GM21447 (cell line): Measurements from ENCODE around the gene EIF2AK2.

Experiments used
- ATAC-seq: cut with Tn5 transposase; IDR thresholded peaks from one replicate; pipeline ENCODE4 v1.9.1; 2021; ENCODE audit not compliant: unreplicated experiment

The EIF2AK2 gene

DNA sequence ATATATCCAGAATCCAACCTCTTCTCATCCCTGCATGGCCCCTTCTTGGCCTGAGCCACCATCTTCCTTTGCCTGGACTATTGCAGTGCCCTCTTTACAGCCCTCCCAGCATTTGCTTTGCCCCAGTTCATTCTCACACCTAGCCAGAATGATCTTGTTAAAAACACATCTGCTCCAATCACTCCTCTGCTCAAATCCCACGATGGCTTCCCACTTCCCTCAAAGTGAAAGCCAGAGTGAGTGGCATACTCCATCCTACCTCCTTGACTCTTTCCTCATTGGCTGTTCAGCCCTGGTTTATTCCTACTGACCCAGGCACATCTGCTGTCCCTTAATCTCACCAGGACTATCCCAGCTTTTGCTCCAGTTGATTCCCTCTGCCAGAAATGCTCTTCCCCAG, 17.0 kb upstream of the EIF2AK2 start:
- ATAC-seq: no peak

DNA sequence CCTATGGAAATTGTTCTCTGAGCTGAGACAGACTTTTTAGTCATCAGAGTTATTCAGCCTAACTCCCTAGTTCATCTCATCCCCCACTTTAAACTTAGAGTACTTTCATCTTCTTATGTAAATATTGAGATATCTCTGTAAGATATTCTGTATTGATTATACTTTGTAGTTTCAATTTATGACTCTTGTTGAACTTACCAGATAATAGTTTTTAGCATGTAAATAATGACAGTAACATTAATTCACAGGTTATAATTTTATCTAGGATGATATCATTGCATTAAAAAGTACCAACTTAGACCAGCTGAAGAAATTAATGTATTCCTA, 14.8 kb upstream of the EIF2AK2 start:
- no peak for ATAC-seq

DNA sequence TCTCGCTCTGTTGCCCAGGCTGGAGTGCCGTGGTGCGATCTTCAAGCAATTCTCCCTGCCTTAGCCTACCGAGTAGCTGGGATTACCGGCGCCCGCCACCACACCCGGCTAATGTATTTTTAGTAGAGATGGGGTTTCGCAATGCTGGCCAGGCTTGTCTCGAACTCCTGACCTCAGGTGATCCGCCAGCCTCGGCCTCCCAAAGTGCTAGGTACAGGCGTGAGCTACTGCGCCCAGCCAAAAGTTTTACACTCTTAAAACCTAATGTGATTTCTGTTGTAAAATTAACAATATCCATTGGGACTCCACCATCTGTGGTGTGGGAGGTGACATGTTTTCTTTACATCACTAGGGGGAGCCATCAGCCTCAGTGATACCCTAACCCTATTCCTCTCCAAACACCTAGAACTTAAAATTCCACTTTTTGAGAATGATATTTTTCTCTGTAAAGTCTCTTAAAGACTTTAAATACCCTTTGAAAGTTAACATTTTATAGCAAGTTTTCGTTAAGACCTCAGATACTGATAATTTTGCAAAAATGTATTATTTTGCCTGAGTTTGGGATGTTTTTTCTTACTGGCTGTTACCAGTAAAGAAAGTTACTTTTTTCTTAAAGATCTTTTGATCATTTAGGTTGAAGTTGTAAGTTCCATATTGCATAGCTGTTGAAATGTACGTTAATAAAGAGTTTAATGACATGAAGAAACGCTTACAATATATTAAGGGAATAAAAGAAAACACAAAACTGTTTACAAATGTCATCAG, 11.6 kb upstream of the EIF2AK2 start:
- ATAC-seq: no peak

DNA sequence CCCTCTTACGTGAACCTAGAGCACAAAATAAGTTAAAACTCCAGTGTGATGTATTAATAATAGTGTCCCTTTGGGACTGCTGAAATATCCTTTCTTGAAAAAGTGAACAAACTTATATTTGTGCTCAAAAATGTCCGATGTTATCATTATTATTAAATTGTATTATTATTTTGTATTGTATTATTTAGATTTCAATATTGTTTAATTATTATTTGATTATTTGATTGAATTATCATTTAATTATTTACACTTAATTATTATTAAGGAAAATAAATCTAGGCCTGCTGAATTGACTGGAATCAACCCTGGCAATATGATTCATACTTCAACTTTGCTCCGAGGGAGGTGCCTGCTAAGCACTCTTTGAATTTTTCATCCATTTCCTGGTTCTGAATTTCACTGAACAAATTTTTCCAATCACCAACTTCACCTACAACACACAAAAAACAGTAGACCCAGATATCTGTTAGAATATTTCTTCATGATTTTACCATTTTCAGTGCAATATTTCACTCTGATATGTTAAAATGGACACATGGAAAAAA, 10.9 kb upstream of the EIF2AK2 start:
- ATAC-seq: no peak

DNA sequence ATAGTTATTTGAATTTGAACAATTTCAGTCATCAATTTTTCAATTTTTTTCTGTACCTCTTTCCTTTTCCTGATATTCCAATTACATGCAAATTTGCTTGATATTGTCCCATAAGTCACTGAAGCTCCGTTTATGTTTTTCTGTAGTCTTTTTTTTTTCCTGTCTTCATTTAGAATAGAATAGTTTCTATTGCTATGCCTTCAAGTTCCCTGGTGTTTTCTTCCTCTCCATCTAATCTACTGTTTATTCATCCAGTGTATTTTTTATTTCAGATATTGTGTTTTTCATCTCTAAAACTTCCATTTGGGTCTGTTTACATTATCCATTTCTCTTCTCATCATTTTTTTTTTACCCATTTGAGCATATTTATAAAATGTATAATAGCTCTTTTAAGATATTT, 8.0 kb upstream of the EIF2AK2 start:
- no peak for ATAC-seq

DNA sequence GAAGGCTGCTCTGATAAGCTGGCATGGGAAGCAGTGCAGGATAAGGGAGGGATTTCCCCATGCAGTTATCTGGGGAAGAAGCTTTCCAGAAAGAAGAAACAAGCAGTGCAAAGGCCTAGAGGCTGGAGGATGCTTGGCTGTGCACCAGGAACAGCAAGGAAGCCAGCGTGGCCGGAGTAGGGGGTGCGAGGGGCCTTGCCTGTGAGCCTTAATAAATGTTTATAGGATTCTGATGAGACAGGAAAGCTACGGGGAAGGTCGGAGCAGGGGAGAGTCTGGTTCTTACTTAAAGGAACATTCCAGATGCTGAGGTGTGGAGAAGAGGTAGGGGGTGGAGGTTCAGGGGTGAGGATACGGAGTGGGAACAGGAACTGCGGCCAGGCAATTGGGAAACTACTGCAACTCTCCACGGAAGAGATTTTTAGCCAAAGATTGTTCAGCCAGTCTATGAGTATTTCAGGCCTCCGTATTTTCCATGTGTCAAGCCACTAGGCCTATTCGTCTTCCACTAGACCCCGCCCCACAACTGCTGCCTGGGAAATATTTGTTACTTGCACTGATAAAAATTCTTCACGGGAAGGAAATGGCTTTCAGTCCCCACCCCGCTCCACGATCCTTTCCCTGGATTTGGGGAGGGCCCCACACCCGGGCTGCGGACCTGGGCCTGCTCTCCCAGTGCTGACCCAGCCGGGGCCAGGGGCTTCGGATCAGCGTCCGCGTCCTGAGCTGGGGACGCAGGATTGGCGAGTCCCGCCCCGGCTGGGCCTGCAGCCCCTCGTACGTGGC, 516 bp downstream of the EIF2AK2 start:
- ATAC-seq: peak; percentile 16

DNA sequence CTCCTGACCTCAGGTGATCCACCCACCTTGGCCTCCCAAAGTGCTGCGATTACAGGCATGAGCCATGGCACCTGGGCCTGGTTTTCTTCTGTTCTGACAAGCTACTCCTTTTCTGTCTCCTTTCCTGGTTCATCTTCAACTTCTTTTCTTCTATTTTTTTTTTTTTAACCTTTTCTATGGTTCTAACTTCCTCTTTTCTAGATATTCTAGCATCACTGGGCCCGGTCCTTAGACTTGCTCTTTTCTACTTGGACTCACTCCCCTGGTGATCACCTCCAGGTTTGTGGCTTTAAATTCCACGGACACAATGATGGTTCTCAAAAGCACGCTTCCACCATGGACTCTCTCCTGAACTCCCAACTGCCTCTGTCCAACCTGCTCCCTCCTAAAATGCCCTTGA, 2.0 kb downstream of the EIF2AK2 start:
- no peak for ATAC-seq

DNA sequence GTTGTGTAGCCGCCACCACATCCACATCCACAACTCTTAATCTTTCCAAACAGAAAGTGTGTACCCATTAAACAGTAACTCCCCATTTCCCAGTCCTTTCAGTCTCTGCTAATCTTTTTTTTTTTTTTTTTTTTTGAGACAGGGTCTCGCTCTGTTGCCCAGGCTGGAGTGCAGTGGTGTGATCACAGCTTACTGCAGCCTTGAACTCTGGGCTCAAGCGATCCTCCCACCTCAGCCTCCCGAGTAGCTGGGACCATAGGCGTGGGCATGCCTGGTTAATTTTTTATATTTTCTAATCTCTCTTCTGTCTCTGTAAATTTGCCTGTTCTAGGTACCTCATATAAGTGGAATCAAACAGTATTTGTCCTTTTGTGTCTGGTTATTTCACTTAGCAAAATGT, 3.6 kb downstream of the EIF2AK2 start:
- no peak for ATAC-seq

DNA sequence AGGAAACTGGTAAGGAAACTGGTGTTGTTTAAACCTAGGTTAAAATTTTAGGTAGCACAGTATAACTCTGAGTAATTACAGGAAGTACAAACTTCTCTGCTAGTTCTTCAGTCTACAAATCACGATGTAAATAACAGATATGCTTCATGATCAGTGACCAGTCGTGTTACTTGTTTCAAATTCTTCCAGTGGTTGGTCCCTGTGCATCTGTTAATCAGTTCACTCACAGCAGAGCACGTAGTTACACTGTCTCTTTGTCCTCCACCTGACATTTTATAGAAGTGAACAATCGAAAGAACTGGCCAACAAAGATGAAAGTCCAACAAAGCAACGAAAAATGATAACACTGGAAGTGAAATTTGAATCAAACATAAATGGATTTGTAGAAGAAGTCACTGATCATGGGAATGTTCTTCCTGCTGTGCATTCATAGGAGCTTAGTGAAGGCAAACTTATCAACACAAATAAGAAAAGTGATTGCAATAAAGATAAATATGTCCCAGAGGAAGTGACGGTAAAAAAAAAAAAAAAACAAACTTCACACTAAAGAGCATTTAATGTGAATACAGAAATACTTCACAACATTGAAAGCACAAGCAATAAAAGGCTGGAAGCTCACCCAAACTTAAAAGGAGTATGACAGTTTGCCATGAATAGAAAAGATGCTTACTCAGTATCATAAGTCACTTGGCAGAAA, 7.0 kb downstream of the EIF2AK2 start:
- no peak for ATAC-seq

DNA sequence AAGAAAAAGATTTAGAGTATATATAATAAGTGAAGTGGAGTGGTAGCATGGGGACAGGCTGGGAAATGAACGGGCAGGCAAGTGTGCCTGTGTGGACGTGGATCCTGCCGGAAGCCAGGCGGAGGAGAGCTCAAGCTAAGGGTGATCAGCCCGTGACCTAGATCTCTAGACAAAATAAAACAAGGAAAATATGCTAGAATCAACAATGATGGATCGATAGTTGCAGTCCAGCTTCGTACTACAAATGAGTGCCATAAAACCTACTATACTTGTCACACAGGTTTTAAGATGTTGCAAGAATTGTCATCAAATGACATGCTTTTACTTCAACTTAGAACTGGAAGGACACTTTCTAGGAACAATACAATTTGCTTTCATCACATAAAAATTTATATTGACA, 8.5 kb downstream of the EIF2AK2 start:
- ATAC-seq: no peak

DNA sequence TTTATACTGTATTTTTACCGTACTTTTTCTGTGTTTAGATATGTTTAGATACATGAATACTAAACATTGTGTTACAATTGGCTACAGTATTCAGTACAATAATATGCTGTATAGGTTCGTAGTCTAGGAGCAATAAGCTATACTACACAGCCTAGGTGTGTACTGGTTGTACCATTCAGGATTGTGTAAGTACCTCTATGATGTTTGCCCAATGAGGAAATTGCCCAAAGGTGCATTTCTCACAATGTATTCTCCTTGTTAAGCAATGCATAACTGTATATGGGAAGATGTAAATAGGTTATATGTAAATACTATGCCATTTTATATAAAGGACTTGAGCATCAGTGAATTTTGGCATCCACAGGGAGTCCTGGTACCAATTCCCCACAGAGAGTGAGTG, 10.7 kb downstream of the EIF2AK2 start:
- ATAC-seq: no peak

DNA sequence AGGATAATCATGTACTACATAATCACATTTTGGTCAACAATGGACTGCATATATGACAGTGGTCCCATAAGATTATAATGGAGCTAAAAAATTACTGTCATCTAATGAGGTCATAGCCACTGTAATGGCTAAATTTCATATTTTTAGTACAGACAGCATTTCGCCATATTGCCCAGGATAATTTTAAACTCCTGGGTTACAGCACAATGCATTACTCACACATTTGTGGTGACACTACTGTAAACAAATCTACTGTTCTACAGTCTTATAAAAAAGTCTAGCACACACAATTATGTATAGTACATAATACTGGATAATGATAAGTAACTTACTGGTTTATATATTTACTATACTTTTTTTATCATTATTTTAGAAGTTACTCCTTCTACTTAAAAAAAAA, 12.8 kb downstream of the EIF2AK2 start:
- ATAC-seq: no peak

DNA sequence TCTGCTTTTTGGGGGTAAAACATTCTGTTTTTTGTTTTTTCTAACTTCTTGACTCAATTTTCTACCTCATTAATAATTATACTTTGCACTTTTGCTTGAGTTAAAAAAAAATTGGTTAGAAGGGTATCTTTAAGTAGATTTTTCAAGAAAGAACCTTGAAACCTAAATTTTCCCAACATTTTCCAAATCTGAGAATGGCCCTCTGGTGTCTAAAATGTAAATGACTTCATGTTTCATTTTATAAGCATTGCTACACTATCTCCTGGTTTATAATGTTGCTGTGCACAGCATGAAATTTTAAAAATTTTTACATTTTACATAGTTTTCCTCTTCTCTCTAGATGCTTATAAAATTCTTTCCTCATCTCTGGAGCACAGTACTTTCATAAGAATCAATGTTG, 14.2 kb downstream of the EIF2AK2 start:
- ATAC-seq: no peak

DNA sequence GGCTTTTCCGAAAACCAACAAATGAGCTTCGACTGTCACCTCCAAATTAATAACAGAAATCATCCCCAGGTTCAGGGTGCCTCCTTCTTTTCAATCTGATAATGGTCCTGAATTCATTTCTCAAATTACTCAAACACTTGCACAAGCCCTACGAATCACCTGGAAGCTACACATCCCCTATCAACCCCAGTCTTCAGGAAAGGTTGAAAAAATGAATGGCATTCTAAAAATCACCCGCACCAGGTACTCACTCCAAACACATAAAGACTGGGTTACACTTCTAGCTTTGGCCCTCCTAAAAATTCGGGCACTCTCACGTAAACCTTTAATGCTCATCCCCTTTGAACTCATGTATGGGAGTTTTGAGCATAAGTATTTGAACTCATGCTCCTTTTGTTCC, 23.9 kb downstream of the EIF2AK2 start:
- no peak for ATAC-seq

DNA sequence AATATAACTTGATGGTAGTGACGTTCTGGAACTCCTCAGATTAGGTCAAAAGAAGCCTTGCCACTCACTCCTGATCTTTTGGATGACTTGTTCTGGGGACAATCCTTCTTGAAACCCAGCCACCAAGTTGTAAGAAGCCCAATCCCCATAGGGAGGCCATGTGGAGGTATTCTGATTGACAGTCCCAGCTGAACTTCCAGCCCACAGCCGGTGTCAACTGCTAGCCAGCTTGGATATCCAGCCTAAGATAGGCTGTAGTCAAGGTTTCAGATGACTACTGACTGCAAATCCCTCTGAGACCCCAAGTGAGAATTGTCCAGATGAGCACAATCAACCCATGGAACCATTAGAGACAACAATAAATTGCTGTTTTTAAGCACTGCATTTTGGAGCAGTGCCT, 31.4 kb downstream of the EIF2AK2 start:
- no peak for ATAC-seq

DNA sequence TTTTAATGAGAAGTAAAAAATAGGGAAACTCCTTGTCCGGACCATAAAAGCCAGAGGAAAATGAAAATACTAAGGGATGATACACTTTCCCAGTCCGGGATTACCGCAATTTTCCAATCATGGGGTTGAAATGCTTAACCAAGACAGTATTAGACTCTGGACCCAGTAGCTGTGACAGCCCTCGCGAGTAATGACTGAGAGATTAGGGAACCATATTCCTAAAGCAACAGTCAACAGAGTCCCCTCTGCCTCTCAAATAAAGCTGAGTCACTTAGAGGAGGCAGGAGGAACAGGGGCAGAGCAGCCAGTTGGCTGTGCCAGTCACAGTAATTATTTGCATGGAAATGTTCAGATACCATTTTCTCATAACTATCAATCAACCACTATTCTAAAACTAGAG, 37.6 kb downstream of the EIF2AK2 start:
- ATAC-seq: no peak

DNA sequence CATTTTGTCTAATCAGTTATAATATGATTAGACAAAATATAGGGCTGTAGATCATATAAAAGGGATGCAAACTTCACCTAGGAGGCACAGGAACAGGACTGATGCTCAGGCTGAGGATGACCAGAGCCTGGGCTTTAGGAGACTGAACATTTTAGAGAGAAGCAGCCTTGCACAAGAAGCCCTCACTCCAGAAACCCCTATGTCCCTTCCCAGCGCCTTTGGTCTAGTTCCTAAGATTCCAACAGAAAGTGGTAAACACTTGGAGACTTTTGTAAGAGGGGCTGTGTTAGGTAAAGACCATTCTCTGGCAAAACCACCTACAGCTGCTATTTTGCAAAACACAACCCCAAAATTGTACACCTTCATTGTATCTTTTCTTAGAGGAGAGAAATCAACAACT, 39.2 kb downstream of the EIF2AK2 start:
- no peak for ATAC-seq

DNA sequence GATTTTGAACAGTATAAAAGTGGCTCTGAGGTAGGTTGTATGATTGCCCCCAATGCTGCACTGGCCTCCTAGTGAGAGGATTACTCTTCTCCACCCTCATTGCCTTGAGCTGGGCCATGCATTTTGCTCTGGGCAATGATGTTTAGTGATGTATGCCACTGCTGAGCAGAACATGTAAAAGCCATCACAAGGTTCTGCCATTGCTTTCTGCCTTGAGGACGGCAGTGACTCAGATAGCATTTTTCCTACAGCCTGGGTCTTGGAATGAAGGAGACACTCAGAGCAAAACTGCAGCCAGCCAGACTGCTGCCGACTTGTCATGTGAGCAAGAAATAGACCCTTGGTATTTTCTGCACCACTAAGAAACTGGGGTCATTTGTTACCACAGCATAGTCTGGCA, 44.8 kb downstream of the EIF2AK2 start:
- no peak for ATAC-seq

DNA sequence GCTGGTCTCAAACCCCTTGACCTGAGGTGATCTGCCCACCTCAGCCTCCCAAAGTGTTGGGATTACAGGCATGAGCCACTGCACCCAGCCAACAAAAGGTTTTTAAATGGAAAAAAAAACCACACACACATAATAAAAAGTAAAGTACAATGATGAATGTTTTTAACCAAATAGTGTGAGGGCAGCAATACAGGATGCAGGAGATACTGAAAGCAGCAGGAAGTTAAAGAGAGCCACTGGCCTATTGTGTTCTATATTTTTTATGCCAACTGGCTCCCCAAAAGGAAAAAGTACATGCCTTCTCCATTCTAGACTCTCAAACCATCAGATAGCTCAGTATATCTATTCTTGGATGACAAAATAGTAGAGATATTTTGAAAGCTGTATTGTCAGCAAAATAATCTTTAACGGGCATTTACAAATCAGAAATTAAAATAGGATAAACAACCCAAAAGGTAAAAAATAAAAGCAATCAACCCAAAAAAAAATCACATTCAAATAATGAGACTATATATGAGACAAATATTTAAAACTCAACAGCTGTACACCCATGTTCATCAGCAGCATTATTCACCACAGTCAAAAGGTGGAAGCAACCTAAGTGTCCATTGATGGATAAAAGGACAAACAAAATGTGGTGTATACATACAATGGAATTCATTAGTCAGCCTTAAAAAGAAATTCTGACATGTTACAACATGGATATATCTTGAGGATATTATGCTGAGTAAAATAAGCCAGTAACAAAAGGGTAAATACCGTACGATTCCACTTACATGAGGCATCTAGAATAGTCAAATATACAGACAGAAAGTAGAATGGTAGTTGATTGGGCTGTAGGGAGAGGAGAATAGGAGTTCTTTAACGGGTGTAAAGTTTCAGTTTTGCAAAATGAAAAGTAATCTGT, 46.2 kb downstream of the EIF2AK2 start:
- ATAC-seq: no peak

DNA sequence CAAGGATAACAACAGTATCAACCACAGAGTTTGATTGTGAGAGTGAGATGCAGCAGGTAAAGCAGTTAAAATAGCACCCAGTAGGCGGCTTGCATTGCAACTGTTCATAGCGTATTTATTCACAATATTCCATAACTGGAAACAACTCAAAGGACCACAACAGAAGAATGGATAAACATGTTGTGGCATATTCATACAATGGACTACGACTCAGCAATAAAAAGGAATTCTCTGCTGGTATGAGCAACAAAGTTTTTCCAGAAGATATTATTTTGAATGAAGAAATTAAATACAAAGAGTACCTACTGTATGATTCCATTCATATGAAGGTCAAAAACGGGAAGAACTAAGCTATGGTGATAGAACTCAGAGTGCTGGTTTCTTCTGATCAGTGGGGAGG, 47.3 kb downstream of the EIF2AK2 start:
- no peak for ATAC-seq

DNA sequence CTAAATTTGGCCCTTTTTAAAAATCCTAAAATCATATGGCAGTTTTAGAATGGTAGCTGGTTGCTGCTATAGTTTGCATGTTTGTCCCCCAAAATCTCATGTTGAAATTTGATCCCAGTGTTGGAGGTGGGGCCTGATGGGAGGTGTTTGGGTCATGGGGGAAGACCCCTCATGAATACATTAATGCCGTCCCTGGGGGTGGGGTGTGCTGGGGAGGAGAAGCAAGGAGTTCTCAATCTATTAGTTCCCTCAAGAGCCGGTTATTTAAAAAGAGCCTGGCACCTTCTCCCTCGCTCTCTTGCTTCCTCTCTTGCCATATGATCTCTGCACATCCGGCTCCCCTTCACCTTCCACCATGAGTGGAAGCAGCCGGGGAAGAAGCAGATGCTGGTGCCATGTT, 51.6 kb downstream of the EIF2AK2 start:
- no peak for ATAC-seq
